ENCODE results near the gene ARRDC1. TPM values are rescaled to one million over a fixed set of nuclear protein-coding genes. Genes with fewer than 3 reads are reported as not detected.

ARRDC1 gene
- total and polyA plus RNA-seq, 8 donors = 20.9 to 161 (median 26.5) TPM

GRCh38 chr9:137650779-137651178, 45.3 kb downstream of the ARRDC1 start:
- Histone ChIP-seq H3K4me3 (no peak overlapping the region), H3K27ac (no peak overlapping the region), H3K9me3 (no peaks in the 10 kb centered on the region), H3K27me3 (no peaks in the 10 kb centered on the region), H3K36me3 (no peaks in the 10 kb centered on the region), H3K4me1 (no peaks in the 10 kb centered on the region)
- TF ChIP-seq CTCF (IDR thresholded peaks at IDR 0.05) = no peak
- no peak for FAIRE-seq
- intact Hi-C loops (cut with DNase I) = no loop called here
- WGBS, 2 donors = 76 to 82% methylated on average over 7 of the region's 7 CpGs
- no peak for ATAC-seq
- DNase-seq = peak in 1 of 6 donors; percentile 8

- DNase-seq (no peak), FAIRE-seq (no peak), ATAC-seq (no peak)
- no peak overlapping the region for H3K27ac ChIP-seq
- H3K27me3 ChIP-seq = no peaks in the 10 kb centered on the region
- H3K4me3 ChIP-seq = no peak overlapping the region
- intact Hi-C loops (cut with DNase I) = no loop called here
- H3K4me1 ChIP-seq = no peaks in the 10 kb centered on the region
- H3K36me3 ChIP-seq = no peaks in the 10 kb centered on the region
- no peaks in the 10 kb centered on the region for H3K9me3 ChIP-seq
- no peak for TF ChIP-seq CTCF (IDR thresholded peaks at IDR 0.05)
- 96 to 98% methylated on average over 6 of the region's 6 CpGs for WGBS, 2 donors
These were observed 50.9 kb downstream of the ARRDC1 start for GRCh38 chr9:137656416-137656815.

- Histone ChIP-seq H3K9me3 (no peaks in the 10 kb centered on the region), H3K4me3 (no peak overlapping the region), H3K4me1 (no peaks in the 10 kb centered on the region), H3K36me3 (no peaks in the 10 kb centered on the region), H3K27ac (no peak overlapping the region), H3K27me3 (no peaks in the 10 kb centered on the region)
- no peak for FAIRE-seq
- WGBS, 2 donors = 62 to 77% methylated on average over 2 of the region's 2 CpGs
- DNase-seq = no peak
- TF ChIP-seq CTCF (IDR thresholded peaks at IDR 0.05) = no peak
- no peak for ATAC-seq
- intact Hi-C loops (cut with DNase I) = no loop called here
These were observed 52.1 kb downstream of the ARRDC1 start for GRCh38 chr9:137657606-137658005.

GRCh38 chr9:137658781-137659180, 53.3 kb downstream of the ARRDC1 start:
- DNase-seq (no peak), FAIRE-seq (no peak), ATAC-seq (no peak)
- H3K9me3 ChIP-seq = no peaks in the 10 kb centered on the region
- H3K27ac ChIP-seq = no peak overlapping the region
- H3K36me3 ChIP-seq = no peaks in the 10 kb centered on the region
- intact Hi-C loops (cut with DNase I) = no loop called here
- 88 to 95% methylated on average over 2 of the region's 2 CpGs for WGBS, 2 donors
- no peak overlapping the region for H3K4me3 ChIP-seq
- no peak for TF ChIP-seq CTCF (IDR thresholded peaks at IDR 0.05)
- H3K4me1 ChIP-seq = no peaks in the 10 kb centered on the region
- no peaks in the 10 kb centered on the region for H3K27me3 ChIP-seq

GRCh38 chr9:137660144-137660543, 54.7 kb downstream of the ARRDC1 start:
- 75 to 82% methylated on average over 4 of the region's 4 CpGs for WGBS, 2 donors
- intact Hi-C loops (cut with DNase I) = no loop called here
- Histone ChIP-seq H3K9me3 (no peaks in the 10 kb centered on the region), H3K4me3 (no peak overlapping the region), H3K27me3 (no peaks in the 10 kb centered on the region), H3K27ac (no peak overlapping the region), H3K36me3 (no peaks in the 10 kb centered on the region), H3K4me1 (no peaks in the 10 kb centered on the region)
- FAIRE-seq (no peak), DNase-seq (no peak), ATAC-seq (peak in 1 of 4 donors; percentile 41)
- no peak for TF ChIP-seq CTCF (IDR thresholded peaks at IDR 0.05)

Data from pancreas (tissue), 10 donors.